Astrocyte (in vitro differentiated cells and primary cell): Measurements from ENCODE around the gene KCNQ5. TPM values are rescaled to one million over a fixed set of nuclear protein-coding genes. Genes with fewer than 3 reads are reported as not detected.
A peak's percentile ranks its signal among the peaks of the same experiment; 100 is the strongest.
"Not testable (repeated sequence)": the region's sequence is repeated elsewhere in the genome, so short reads cannot be mapped to it uniquely, and the experiment has no call there.

ENCODE experiments used
- DNase-seq: peaks from one replicate; pipeline ENCODE4 v3.0.0-alpha.2; 2010; ENCODE audit warnings: low read depth
- FAIRE-seq: peaks from 2 replicates; lab custom pipeline; 2011; peaks lifted over from hg19 to GRCh38; lab: Jason Lieb, UNC
- H2AFZ ChIP-seq: 2 replicates; pipeline ENCODE4 v1.6.0; 2012; ENCODE audit warnings: low read depth, low read length, inconsistent platforms
- H3K27ac ChIP-seq: 2 replicates; pipeline ENCODE4 v1.5.1; 2011; ENCODE audit warnings: low read depth, low read length, inconsistent platforms
- H3K27me3 ChIP-seq: 2 replicates; pipeline ENCODE4 v1.6.0; 2011; ENCODE audit warnings: low read length, inconsistent platforms; ENCODE audit not compliant: insufficient read depth
- H3K36me3 ChIP-seq: 2 replicates; pipeline ENCODE4 v1.5.1; 2011; ENCODE audit warnings: low read length, inconsistent platforms; ENCODE audit not compliant: insufficient read depth
- H3K4me1 ChIP-seq: 2 replicates; pipeline ENCODE4 v1.5.1; 2011; ENCODE audit warnings: low read length, inconsistent platforms; ENCODE audit not compliant: insufficient read depth
- H3K4me2 ChIP-seq: 2 replicates; pipeline ENCODE4 v1.6.0; 2012; ENCODE audit warnings: low read length, inconsistent platforms
- H3K4me3 ChIP-seq: 2 replicates; pipeline ENCODE4 v1.5.1; 2011; ENCODE audit warnings: low read depth, mild to moderate bottlenecking, low read length, inconsistent platforms; ENCODE audit not compliant: insufficient read depth
- H3K79me2 ChIP-seq: 2 replicates; pipeline ENCODE4 v1.6.0; 2012; ENCODE audit warnings: mild to moderate bottlenecking, low read length, inconsistent platforms; ENCODE audit not compliant: insufficient read depth
- H3K9ac ChIP-seq: 2 replicates; pipeline ENCODE4 v1.6.0; 2012; ENCODE audit warnings: mild to moderate bottlenecking, low read length, inconsistent platforms
- H3K9me3 ChIP-seq: 2 replicates; pipeline ENCODE4 v1.5.1; 2012; ENCODE audit warnings: low read depth, mild to moderate bottlenecking, low read length, inconsistent platforms; ENCODE audit not compliant: insufficient read depth
- H4K20me1 ChIP-seq: 2 replicates; pipeline ENCODE4 v1.6.0; 2012; ENCODE audit warnings: low read length, inconsistent platforms; ENCODE audit not compliant: insufficient read depth
- H3K27ac Mint-ChIP-seq: one replicate; pipeline ENCODE4 v1.8.0; 2021; ENCODE audit warnings: mild to moderate bottlenecking, mixed read lengths; ENCODE audit not compliant: unreplicated experiment
- H3K27me3 Mint-ChIP-seq: one replicate; pipeline ENCODE4 v1.8.0; 2021; ENCODE audit warnings: low read depth, mixed read lengths; ENCODE audit not compliant: unreplicated experiment
- H3K36me3 Mint-ChIP-seq: one replicate; pipeline ENCODE4 v1.8.0; 2021; ENCODE audit warnings: low read depth, mixed read lengths; ENCODE audit not compliant: unreplicated experiment
- H3K4me1 Mint-ChIP-seq: one replicate; pipeline ENCODE4 v1.8.0; 2021; ENCODE audit warnings: low read depth, mixed read lengths; ENCODE audit not compliant: unreplicated experiment
- H3K4me3 Mint-ChIP-seq: one replicate; pipeline ENCODE4 v1.8.0; 2021; ENCODE audit warnings: mild to moderate bottlenecking, moderate library complexity, mixed read lengths; ENCODE audit not compliant: unreplicated experiment
- H3K9me3 Mint-ChIP-seq: one replicate; pipeline ENCODE4 v1.8.0; 2021; ENCODE audit warnings: mild to moderate bottlenecking, mixed read lengths; ENCODE audit not compliant: unreplicated experiment
- CTCF ChIP-seq: IDR thresholded peaks from 2 replicates; pipeline ENCODE4 v1.5.1; 2011; ENCODE audit warnings: low read depth, mild to moderate bottlenecking, inconsistent platforms, low read length, moderate library complexity; ENCODE audit not compliant: insufficient read depth
- EZH2 ChIP-seq: IDR thresholded peaks from 2 replicates; pipeline ENCODE4 v1.6.1; 2012; ENCODE audit warnings: mild to moderate bottlenecking, low read length, inconsistent platforms; ENCODE audit not compliant: insufficient read depth
- total RNA-seq: library from RNA; stranded (reverse); gene quantifications from 2 replicates; pipeline ENCODE4 v1.2.1, GENCODE V29; 2021

The KCNQ5 gene
- total RNA-seq, 1 donor from 2014 or later = 2.0 TPM

- FAIRE-seq (no peak), DNase-seq (no peak)
- Mint-ChIP-seq H3K27me3 (no peaks in the 10 kb centered on the region), H3K4me3 (no peak overlapping the region), H3K4me1 (no peaks in the 10 kb centered on the region), H3K9me3 (peaks cover 10% of the 10 kb centered on the region), H3K36me3 (no peaks in the 10 kb centered on the region), H3K27ac (no peak overlapping the region)
- Histone ChIP-seq H3K4me3 (no peak overlapping the region), H4K20me1 (no peaks in the 10 kb centered on the region), H3K36me3 (no peaks in the 10 kb centered on the region), H3K79me2 (no peaks in the 10 kb centered on the region), H3K9me3 (no peaks in the 10 kb centered on the region), H3K27me3 (no peaks in the 10 kb centered on the region), H3K4me2 (no peak overlapping the region), H3K27ac (no peak overlapping the region), H2AFZ (no peak overlapping the region), H3K4me1 (no peaks in the 10 kb centered on the region), H3K9ac (no peak overlapping the region)
- no peak for TF ChIP-seq EZH2
- TF ChIP-seq CTCF = no peak
These were observed 605.9 kb downstream of the KCNQ5 start for GRCh38 chr6:73227606-73228255.

- no peak overlapping the region for H3K27ac ChIP-seq
- no peaks in the 10 kb centered on the region for H4K20me1 ChIP-seq
- no peaks in the 10 kb centered on the region for H3K9me3 Mint-ChIP-seq
- no peak overlapping the region for H3K4me2 ChIP-seq
- H3K36me3 Mint-ChIP-seq = no peaks in the 10 kb centered on the region
- no peak overlapping the region for H3K27ac Mint-ChIP-seq
- no peaks in the 10 kb centered on the region for H3K79me2 ChIP-seq
- no peaks in the 10 kb centered on the region for H3K4me1 ChIP-seq
- H3K4me3 Mint-ChIP-seq = no peak overlapping the region
- H2AFZ ChIP-seq = no peak overlapping the region
- H3K4me3 ChIP-seq = no peak overlapping the region
- H3K4me1 Mint-ChIP-seq = no peaks in the 10 kb centered on the region
- TF ChIP-seq CTCF (no peak), EZH2 (no peak)
- no peak for DNase-seq
- no peak for FAIRE-seq
- H3K9me3 ChIP-seq = no peaks in the 10 kb centered on the region
- no peaks in the 10 kb centered on the region for H3K36me3 ChIP-seq
- H3K27me3 Mint-ChIP-seq = no peaks in the 10 kb centered on the region
- no peaks in the 10 kb centered on the region for H3K27me3 ChIP-seq
- H3K9ac ChIP-seq = no peak overlapping the region
These were observed 610.1 kb downstream of the KCNQ5 start for GRCh38 chr6:73231986-73232391.

- FAIRE-seq (no peak), DNase-seq (no peak)
- Mint-ChIP-seq H3K27me3 (no peaks in the 10 kb centered on the region), H3K4me3 (no peak overlapping the region), H3K36me3 (no peaks in the 10 kb centered on the region), H3K27ac (no peak overlapping the region), H3K4me1 (no peaks in the 10 kb centered on the region), H3K9me3 (no peaks in the 10 kb centered on the region)
- Histone ChIP-seq H3K9ac (no peak overlapping the region), H3K4me2 (no peak overlapping the region), H3K27me3 (no peaks in the 10 kb centered on the region), H3K79me2 (no peaks in the 10 kb centered on the region), H3K36me3 (no peaks in the 10 kb centered on the region), H3K27ac (no peak overlapping the region), H4K20me1 (no peaks in the 10 kb centered on the region), H3K9me3 (no peaks in the 10 kb centered on the region), H3K4me3 (no peak overlapping the region), H2AFZ (no peak overlapping the region), H3K4me1 (no peaks in the 10 kb centered on the region)
- TF ChIP-seq EZH2 (no peak), CTCF (no peak)
These were observed 611.2 kb downstream of the KCNQ5 start for GRCh38 chr6:73233048-73233447.

- peak; percentile 90 for FAIRE-seq
- not testable (repeated sequence) for H2AFZ ChIP-seq, H3K27ac ChIP-seq, H3K4me1 Mint-ChIP-seq, H3K27ac Mint-ChIP-seq, H3K27me3 Mint-ChIP-seq, H3K4me1 ChIP-seq, H3K4me2 ChIP-seq, H3K27me3 ChIP-seq, H3K9ac ChIP-seq, H3K79me2 ChIP-seq, DNase-seq, H3K4me3 Mint-ChIP-seq, H3K9me3 ChIP-seq, H3K36me3 ChIP-seq, H3K36me3 Mint-ChIP-seq, H4K20me1 ChIP-seq, H3K4me3 ChIP-seq, H3K9me3 Mint-ChIP-seq
These were observed 612.1 kb downstream of the KCNQ5 start for GRCh38 chr6:73233971-73234370.
